Mesendoderm (in vitro differentiated cells): ENCODE measurements around the gene ADM5. TPM values are rescaled to one million over a fixed set of nuclear protein-coding genes. Genes with fewer than 3 reads are reported as not detected.

Source experiments
- DNase-seq: peaks from one replicate; pipeline ENCODE4 v3.0.0; 2013
- H2AK5ac ChIP-seq: 2 replicates; pipeline ENCODE4 v1.6.1; 2013; ENCODE audit warnings: low read length, inconsistent platforms
- H2BK120ac ChIP-seq: 2 replicates; pipeline ENCODE4 v1.6.1; 2013; ENCODE audit warnings: low read depth, mild to moderate bottlenecking, low read length, moderate library complexity, mixed read lengths
- H2BK15ac ChIP-seq: replicated peaks from 2 replicates; pipeline ENCODE4 v1.6.1; 2013; ENCODE audit warnings: low read depth, mild to moderate bottlenecking, moderate library complexity
- H2BK5ac ChIP-seq: 2 replicates; pipeline ENCODE4 v1.6.1; 2013; ENCODE audit warnings: low read length, inconsistent platforms
- H3K18ac ChIP-seq: 2 replicates; pipeline ENCODE4 v1.6.1; 2013; ENCODE audit warnings: mild to moderate bottlenecking, low read length, mixed read lengths
- H3K23ac ChIP-seq: one replicate; pipeline ENCODE4 v1.6.1; 2013; ENCODE audit warnings: low read length
- H3K27ac ChIP-seq: 2 replicates; pipeline ENCODE4 v1.5.1; 2013; ENCODE audit warnings: low read depth, mild to moderate bottlenecking, inconsistent platforms, low read length, moderate library complexity
- H3K27me3 ChIP-seq: 2 replicates; pipeline ENCODE4 v1.6.1; 2013; ENCODE audit warnings: low read length, control low read depth, mild to moderate bottlenecking, inconsistent platforms; ENCODE audit not compliant: insufficient read depth, poor library complexity
- H3K36me3 ChIP-seq: 2 replicates; pipeline ENCODE4 v1.6.1; 2013; ENCODE audit warnings: low read length, inconsistent platforms; ENCODE audit not compliant: control insufficient read depth, insufficient read depth
- H3K4ac ChIP-seq: one replicate; pipeline ENCODE4 v1.6.1; 2013; ENCODE audit warnings: low read depth, mild to moderate bottlenecking, low read length, moderate library complexity
- H3K4me1 ChIP-seq: 2 replicates; pipeline ENCODE4 v1.6.1; 2013; ENCODE audit warnings: low read depth, low read length, inconsistent platforms; ENCODE audit not compliant: control insufficient read depth
- H3K4me2 ChIP-seq: 2 replicates; pipeline ENCODE4 v1.6.1; 2013; ENCODE audit warnings: low read length
- H3K4me3 ChIP-seq: 2 replicates; pipeline ENCODE4 v1.5.1; 2013; ENCODE audit warnings: mild to moderate bottlenecking, low read length
- H3K56ac ChIP-seq: one replicate; pipeline ENCODE4 v1.6.1; 2013; ENCODE audit warnings: low read length
- H3K79me1 ChIP-seq: 2 replicates; pipeline ENCODE4 v1.6.1; 2013; ENCODE audit warnings: low read length, inconsistent platforms
- H3K79me2 ChIP-seq: 2 replicates; pipeline ENCODE4 v1.6.1; 2013; ENCODE audit warnings: mild to moderate bottlenecking, low read length; ENCODE audit not compliant: control insufficient read depth, insufficient read depth
- H3K9ac ChIP-seq: 2 replicates; pipeline ENCODE4 v1.6.1; 2013; ENCODE audit warnings: low read length, inconsistent platforms
- H4K5ac ChIP-seq: one replicate; pipeline ENCODE4 v1.6.1; 2013; ENCODE audit warnings: low read length
- H4K8ac ChIP-seq: one replicate; pipeline ENCODE4 v1.6.1; 2013; ENCODE audit warnings: low read depth, mild to moderate bottlenecking, control low read depth, low read length, moderate library complexity
- WGBS: extraction: QIAGEN DNeasy Blood & Tissue Kit; methylation state at CpG from one replicate; pipeline ENCODE4 v1.1.7; 2013; ENCODE audit warnings: low lambda C conversion rate, missing lambda C conversion rate; ENCODE audit not compliant: insufficient coverage; ENCODE audit errors: extremely low coverage; 5-methylcytosine and 5-hydroxymethylcytosine counted together
- small RNA-seq: library from polyadenylated mRNA; stranded (forward); fragments of <200 nt; extraction: miRNeasy Mini kit (QIAGEN cat#:217004); gene quantifications from one replicate; pipeline ENCODE3, GENCODE V24; 2013; ENCODE audit not compliant: insufficient read depth

The ADM5 gene

DNA sequence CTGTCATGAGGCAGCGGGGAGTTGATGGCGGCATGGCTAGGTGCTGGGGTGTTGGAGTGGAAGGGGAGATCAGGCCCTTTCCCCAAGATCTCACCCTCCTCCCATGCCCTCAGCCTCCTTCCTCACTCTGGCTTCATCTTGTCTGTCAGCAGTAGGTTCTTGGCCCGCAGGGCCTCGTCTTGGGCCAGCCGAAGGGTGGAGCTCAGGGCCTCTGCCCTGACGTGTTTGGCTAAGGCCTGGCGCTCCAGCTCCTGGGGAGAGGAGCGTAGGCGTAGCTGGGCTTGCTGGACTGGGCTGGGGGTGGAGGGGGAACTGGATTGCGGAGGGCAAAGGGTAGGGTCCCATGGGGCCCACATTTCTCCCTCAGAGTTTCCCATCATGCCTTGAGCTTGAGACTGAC, 50.5 kb downstream of the ADM5 start:
- H3K4me2 ChIP-seq: no peak overlapping the region
- no peaks in the 10 kb centered on the region for H3K79me2 ChIP-seq
- H3K4ac ChIP-seq: no peak overlapping the region
- no peaks in the 10 kb centered on the region for H3K27me3 ChIP-seq
- H4K8ac ChIP-seq: no peak overlapping the region
- no peak overlapping the region for H3K4me3 ChIP-seq
- no peaks in the 10 kb centered on the region for H3K36me3 ChIP-seq
- H3K9ac ChIP-seq: no peak overlapping the region
- no peaks in the 10 kb centered on the region for H3K79me1 ChIP-seq
- no peak overlapping the region for H2BK120ac ChIP-seq
- WGBS: no CpG with 5 or more reads among the region's 10 CpGs
- no peak overlapping the region for H2BK15ac ChIP-seq
- no peak overlapping the region for H2AK5ac ChIP-seq
- H3K56ac ChIP-seq: no peak overlapping the region
- H3K27ac ChIP-seq: no peak overlapping the region
- no peak overlapping the region for H4K5ac ChIP-seq
- no peak for DNase-seq
- no peaks in the 10 kb centered on the region for H3K4me1 ChIP-seq
- no peak overlapping the region for H3K23ac ChIP-seq
- no peak overlapping the region for H2BK5ac ChIP-seq
- H3K18ac ChIP-seq: no peak overlapping the region

Small RNA genes lying within 50 kb of the gene (small RNA-seq; reads per million reads assigned to genes)
- not detected for gene MIR5088
